Neural cell (in vitro differentiated cells): ENCODE data around the gene ASIC2. TPM values are rescaled to one million over a fixed set of nuclear protein-coding genes. Genes with fewer than 3 reads are reported as not detected.

Experiments used
- H2AFZ ChIP-seq: fragments of 200-600, 300-800 bp; sonication (generic), shearing (Covaris generic); 2 replicates; pipeline ENCODE4 v1.6.0; 2014; ENCODE audit warnings: low read depth, mild to moderate bottlenecking, antibody characterized with exemption, low read length, moderate library complexity
- H3F3A ChIP-seq: fragments of 200-600 bp; shearing (Covaris generic); 2 replicates; pipeline ENCODE4 v1.6.1; 2016; ENCODE audit warnings: mild to moderate bottlenecking, moderate library complexity, mixed read lengths, antibody characterized with exemption, low read length; ENCODE audit not compliant: insufficient read depth, poor library complexity, severe bottlenecking
- H3K27ac ChIP-seq: fragments of 200-600, 300-800 bp; sonication (generic), shearing (Covaris generic); 2 replicates; pipeline ENCODE4 v1.5.1; 2014; ENCODE audit warnings: mild to moderate bottlenecking, low read length, moderate library complexity
- H3K27me3 ChIP-seq: fragments of 300-800, 200-600 bp; sonication (generic), shearing (Covaris generic); 2 replicates; pipeline ENCODE4 v1.6.0; 2014; ENCODE audit warnings: mild to moderate bottlenecking, low read depth, low read length, moderate library complexity; ENCODE audit not compliant: insufficient read depth
- H3K36me3 ChIP-seq: fragments of 300-800, 200-600 bp; sonication (generic), shearing (Covaris generic); 2 replicates; pipeline ENCODE4 v1.5.1; 2014; ENCODE audit warnings: mild to moderate bottlenecking, antibody characterized with exemption, low read length, moderate library complexity; ENCODE audit not compliant: insufficient read depth
- H3K4me2 ChIP-seq: fragments of 300-800, 200-600 bp; sonication (generic), shearing (Covaris generic); 2 replicates; pipeline ENCODE4 v1.6.0; 2014; ENCODE audit warnings: mild to moderate bottlenecking, low read length
- H3K4me3 ChIP-seq: fragments of 300-800, 200-600 bp; sonication (generic), shearing (Covaris generic); 2 replicates; pipeline ENCODE4 v1.5.1; 2014; ENCODE audit warnings: mild to moderate bottlenecking, low read length, moderate library complexity
- H3K79me2 ChIP-seq: fragments of 200-600 bp; shearing (Covaris generic); replicated peaks from 2 replicates; pipeline ENCODE4 v1.6.0; 2014; ENCODE audit warnings: mild to moderate bottlenecking, low read length, moderate library complexity; ENCODE audit not compliant: insufficient read depth
- H3K9ac ChIP-seq: fragments of 300-800, 200-600 bp; sonication (generic), shearing (Covaris generic); 2 replicates; pipeline ENCODE4 v1.6.1; 2016; ENCODE audit warnings: mild to moderate bottlenecking, low read length, mixed read lengths
- H3K9me2 ChIP-seq: fragments of 200-600 bp; shearing (Covaris generic); 2 replicates; pipeline ENCODE4 v1.6.1; 2016; ENCODE audit warnings: mild to moderate bottlenecking, low read length, mixed read lengths; ENCODE audit not compliant: insufficient read depth
- H3K9me3 ChIP-seq: fragments of 200-600, 300-800 bp; sonication (generic), shearing (Covaris generic); 2 replicates; pipeline ENCODE4 v1.6.1; 2016; ENCODE audit warnings: mild to moderate bottlenecking, mixed run types, low read length, moderate library complexity, mixed read lengths
- H4K20me1 ChIP-seq: fragments of 200-600 bp; shearing (Covaris generic); 2 replicates; pipeline ENCODE4 v1.6.1; 2016; ENCODE audit warnings: mild to moderate bottlenecking, mixed run types; ENCODE audit not compliant: insufficient read depth
- EP300 ChIP-seq: fragments of 450-650 bp; conservative IDR thresholded peaks from 2 replicates; pipeline ENCODE4 v1.6.1; 2014; ENCODE audit warnings: antibody characterized with exemption, mild to moderate bottlenecking, moderate library complexity; ENCODE audit not compliant: poor library complexity, severe bottlenecking
- EZH2 ChIP-seq: fragments of 200-600, 300-800 bp; shearing (Covaris generic), sonication (generic); IDR thresholded peaks from 2 replicates; pipeline ENCODE4 v1.6.1; 2014; ENCODE audit warnings: antibody characterized with exemption, low read length, borderline replicate concordance, mild to moderate bottlenecking; ENCODE audit not compliant: insufficient read depth, poor library complexity, severe bottlenecking
- MXI1 ChIP-seq: fragments of 450-650 bp; conservative IDR thresholded peaks from 2 replicates; pipeline ENCODE4 v1.6.1; 2014; ENCODE audit warnings: antibody characterized with exemption, mild to moderate bottlenecking; ENCODE audit not compliant: poor library complexity, severe bottlenecking
- POLR2AphosphoS5 ChIP-seq: IDR thresholded peaks from 2 replicates; pipeline ENCODE4 v1.6.1; 2012
- RAD21 ChIP-seq: fragments of 450-650 bp; conservative IDR thresholded peaks from 2 replicates; pipeline ENCODE4 v1.6.1; 2014; ENCODE audit warnings: antibody characterized with exemption, mild to moderate bottlenecking, moderate library complexity
- SMC3 ChIP-seq: fragments of 450-650 bp; conservative IDR thresholded peaks from 2 replicates; pipeline ENCODE4 v1.6.1; 2014; ENCODE audit warnings: antibody characterized with exemption, mild to moderate bottlenecking, moderate library complexity; ENCODE audit not compliant: poor library complexity
- TAF1 ChIP-seq: IDR thresholded peaks from 2 replicates; pipeline ENCODE4 v1.6.1; 2012; ENCODE audit warnings: low read depth
- polyA plus RNA-seq: library from polyadenylated mRNA; depleted of rRNA; stranded (reverse); fragments of >200 nt; gene quantifications from 2 replicates; pipeline ENCODE4 v1.2.3, GENCODE V29; 2014
- TF ChIP-seq, protein P1 (sequence below): IDR thresholded peaks from 2 replicates; pipeline ENCODE4 v1.6.1; 2012; ENCODE audit warnings: borderline replicate concordance
- TF ChIP-seq, protein P2 (sequence below): fragments of 450-650 bp; IDR thresholded peaks from 2 replicates; pipeline ENCODE4 v1.5.1; 2014; ENCODE audit warnings: antibody characterized with exemption, mild to moderate bottlenecking, moderate library complexity; ENCODE audit not compliant: poor library complexity, severe bottlenecking

Gene ASIC2
- polyA plus RNA-seq, 1 donor from 2014 or later = 2.4 TPM

DNA sequence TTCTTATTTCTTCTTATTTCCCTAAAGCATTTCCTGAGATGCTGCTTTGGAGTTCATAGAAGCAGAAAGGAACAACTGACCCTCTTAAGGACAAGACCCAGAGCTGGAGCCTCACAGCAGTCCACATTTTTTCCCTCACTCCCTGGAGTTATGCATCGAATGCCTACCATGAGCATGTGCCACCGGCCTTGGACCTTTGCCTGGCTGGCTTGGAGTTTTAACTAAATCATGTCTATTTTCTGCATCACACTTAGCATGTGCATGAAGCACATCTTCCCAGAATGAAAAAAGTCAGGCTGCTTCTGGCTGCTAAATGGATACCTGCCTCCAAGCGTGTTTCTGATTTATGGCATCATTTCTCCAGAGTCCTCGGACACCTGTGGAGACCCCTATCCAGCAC, 196.9 kb downstream of the ASIC2 start:
- Histone ChIP-seq H3K9ac (no peak overlapping the region), H3K79me2 (no peaks in the 10 kb centered on the region), H3F3A (no peaks in the 10 kb centered on the region), H3K4me2 (no peak overlapping the region), H3K27ac (no peak overlapping the region), H3K27me3 (no peaks in the 10 kb centered on the region), H4K20me1 (no peaks in the 10 kb centered on the region), H2AFZ (no peak overlapping the region), H3K9me3 (no peaks in the 10 kb centered on the region), H3K36me3 (no peaks in the 10 kb centered on the region), H3K9me2 (no peaks in the 10 kb centered on the region), H3K4me3 (no peak overlapping the region)
- TF ChIP-seq EZH2 (no peak), RAD21 (no peak), SMC3 (no peak), POLR2AphosphoS5 (no peak), TAF1 (no peak), EP300 (no peak)
- TF ChIP-seq, protein P1, sequence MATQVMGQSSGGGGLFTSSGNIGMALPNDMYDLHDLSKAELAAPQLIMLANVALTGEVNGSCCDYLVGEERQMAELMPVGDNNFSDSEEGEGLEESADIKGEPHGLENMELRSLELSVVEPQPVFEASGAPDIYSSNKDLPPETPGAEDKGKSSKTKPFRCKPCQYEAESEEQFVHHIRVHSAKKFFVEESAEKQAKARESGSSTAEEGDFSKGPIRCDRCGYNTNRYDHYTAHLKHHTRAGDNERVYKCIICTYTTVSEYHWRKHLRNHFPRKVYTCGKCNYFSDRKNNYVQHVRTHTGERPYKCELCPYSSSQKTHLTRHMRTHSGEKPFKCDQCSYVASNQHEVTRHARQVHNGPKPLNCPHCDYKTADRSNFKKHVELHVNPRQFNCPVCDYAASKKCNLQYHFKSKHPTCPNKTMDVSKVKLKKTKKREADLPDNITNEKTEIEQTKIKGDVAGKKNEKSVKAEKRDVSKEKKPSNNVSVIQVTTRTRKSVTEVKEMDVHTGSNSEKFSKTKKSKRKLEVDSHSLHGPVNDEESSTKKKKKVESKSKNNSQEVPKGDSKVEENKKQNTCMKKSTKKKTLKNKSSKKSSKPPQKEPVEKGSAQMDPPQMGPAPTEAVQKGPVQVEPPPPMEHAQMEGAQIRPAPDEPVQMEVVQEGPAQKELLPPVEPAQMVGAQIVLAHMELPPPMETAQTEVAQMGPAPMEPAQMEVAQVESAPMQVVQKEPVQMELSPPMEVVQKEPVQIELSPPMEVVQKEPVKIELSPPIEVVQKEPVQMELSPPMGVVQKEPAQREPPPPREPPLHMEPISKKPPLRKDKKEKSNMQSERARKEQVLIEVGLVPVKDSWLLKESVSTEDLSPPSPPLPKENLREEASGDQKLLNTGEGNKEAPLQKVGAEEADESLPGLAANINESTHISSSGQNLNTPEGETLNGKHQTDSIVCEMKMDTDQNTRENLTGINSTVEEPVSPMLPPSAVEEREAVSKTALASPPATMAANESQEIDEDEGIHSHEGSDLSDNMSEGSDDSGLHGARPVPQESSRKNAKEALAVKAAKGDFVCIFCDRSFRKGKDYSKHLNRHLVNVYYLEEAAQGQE = no peak

DNA sequence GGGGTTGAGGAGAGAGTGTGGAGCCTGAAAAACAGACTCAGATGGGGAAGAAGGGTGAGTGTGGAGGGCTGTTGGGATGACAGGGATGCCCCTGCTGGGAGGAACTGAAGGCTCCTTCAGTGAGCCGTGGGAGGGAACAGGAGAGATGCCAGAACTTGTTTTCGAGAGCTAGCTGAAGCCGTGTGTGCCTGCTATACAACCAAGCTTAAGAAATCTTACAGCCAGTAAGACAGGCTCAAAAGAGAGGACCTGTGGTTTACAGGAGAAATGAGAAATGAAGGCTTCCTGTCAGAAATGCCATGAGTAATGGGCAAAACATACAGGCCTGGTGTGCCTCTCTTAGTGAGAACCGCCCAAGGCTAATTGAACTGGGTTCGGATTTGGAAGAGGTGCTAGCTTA, 201.8 kb downstream of the ASIC2 start:
- H4K20me1 ChIP-seq = no peaks in the 10 kb centered on the region
- no peaks in the 10 kb centered on the region for H3K9me3 ChIP-seq
- no peak for TF ChIP-seq EZH2
- no peak for TF ChIP-seq MXI1
- TF ChIP-seq EP300 = no peak
- no peak overlapping the region for H2AFZ ChIP-seq
- H3K79me2 ChIP-seq = no peaks in the 10 kb centered on the region
- no peak overlapping the region for H3K9ac ChIP-seq
- no peak overlapping the region for H3K27ac ChIP-seq
- H3F3A ChIP-seq = no peaks in the 10 kb centered on the region
- no peak overlapping the region for H3K4me3 ChIP-seq
- H3K4me2 ChIP-seq = no peak overlapping the region
- H3K9me2 ChIP-seq = no peaks in the 10 kb centered on the region
- no peaks in the 10 kb centered on the region for H3K36me3 ChIP-seq
- no peaks in the 10 kb centered on the region for H3K27me3 ChIP-seq

DNA sequence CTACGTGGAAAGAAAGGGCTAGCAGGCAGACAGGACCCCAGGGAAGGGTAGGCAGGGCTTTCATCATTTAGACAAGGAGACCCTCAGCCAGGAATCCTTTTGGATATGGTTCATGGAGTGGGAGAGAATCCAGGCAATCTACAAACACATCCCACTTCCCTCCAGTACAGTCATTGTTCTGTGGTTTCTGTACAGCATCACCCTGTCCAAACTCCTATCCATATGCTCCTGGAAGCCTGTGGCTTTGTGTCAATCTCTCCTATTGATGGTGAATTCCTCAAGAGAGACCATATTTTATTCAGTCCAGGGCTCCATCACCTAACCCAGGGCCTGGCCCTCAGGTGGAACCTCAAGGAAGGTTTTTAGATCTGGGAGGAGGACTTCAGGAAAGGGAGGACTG, 202.3 kb downstream of the ASIC2 start:
- Histone ChIP-seq H3K27ac (no peak overlapping the region), H3K79me2 (no peaks in the 10 kb centered on the region), H3K9me3 (no peaks in the 10 kb centered on the region), H3K36me3 (no peaks in the 10 kb centered on the region), H3K27me3 (no peaks in the 10 kb centered on the region), H4K20me1 (no peaks in the 10 kb centered on the region), H3K4me2 (no peak overlapping the region), H3K9ac (no peak overlapping the region), H3K9me2 (no peaks in the 10 kb centered on the region), H3F3A (no peaks in the 10 kb centered on the region), H3K4me3 (no peak overlapping the region), H2AFZ (no peak overlapping the region)
- TF ChIP-seq POLR2AphosphoS5 (no peak), EP300 (no peak), TAF1 (no peak)
- TF ChIP-seq, protein P2, sequence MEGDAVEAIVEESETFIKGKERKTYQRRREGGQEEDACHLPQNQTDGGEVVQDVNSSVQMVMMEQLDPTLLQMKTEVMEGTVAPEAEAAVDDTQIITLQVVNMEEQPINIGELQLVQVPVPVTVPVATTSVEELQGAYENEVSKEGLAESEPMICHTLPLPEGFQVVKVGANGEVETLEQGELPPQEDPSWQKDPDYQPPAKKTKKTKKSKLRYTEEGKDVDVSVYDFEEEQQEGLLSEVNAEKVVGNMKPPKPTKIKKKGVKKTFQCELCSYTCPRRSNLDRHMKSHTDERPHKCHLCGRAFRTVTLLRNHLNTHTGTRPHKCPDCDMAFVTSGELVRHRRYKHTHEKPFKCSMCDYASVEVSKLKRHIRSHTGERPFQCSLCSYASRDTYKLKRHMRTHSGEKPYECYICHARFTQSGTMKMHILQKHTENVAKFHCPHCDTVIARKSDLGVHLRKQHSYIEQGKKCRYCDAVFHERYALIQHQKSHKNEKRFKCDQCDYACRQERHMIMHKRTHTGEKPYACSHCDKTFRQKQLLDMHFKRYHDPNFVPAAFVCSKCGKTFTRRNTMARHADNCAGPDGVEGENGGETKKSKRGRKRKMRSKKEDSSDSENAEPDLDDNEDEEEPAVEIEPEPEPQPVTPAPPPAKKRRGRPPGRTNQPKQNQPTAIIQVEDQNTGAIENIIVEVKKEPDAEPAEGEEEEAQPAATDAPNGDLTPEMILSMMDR = no peak
